HEK293 (cell line): ENCODE results near the gene CCKAR.

ENCODE experiments used
- CTCF ChIA-PET: fragments of 350-600 bp; formaldehyde crosslinking; extraction: SDS; loops from one replicate; lab custom pipeline; 2021; ENCODE audit warnings: antibody characterized with exemption; lab: Yijun Ruan, JAX
- POLR2A ChIA-PET: fragments of 300-600 bp; formaldehyde crosslinking; extraction: SDS; loops from one replicate; lab custom pipeline; 2020; ENCODE audit warnings: antibody characterized with exemption, inconsistent platforms; lab: Yijun Ruan, JAX
- H3K27ac ChIP-seq: fragments of 200-500 bp; sonication (Bioruptor generic); 2 replicates; pipeline ENCODE4 v1.5.1; 2014; ENCODE audit warnings: low read depth, low read length, control low read depth, inconsistent platforms; ENCODE audit errors: extremely low read depth
- H3K36me3 ChIP-seq, 2 experiments: fragments of 200-500 bp in 1 of 2; sonication (Bioruptor generic) in 1 of 2; 1 replicate in 1 of 2; 2 replicates in 1 of 2; pipeline ENCODE4 v1.5.1; 2014 to 2017; ENCODE audit warnings: inconsistent platforms in 2 of 2, low read length in 2 of 2; ENCODE audit not compliant: control insufficient read depth in 2 of 2, insufficient read depth in 1 of 2
- H3K4me1 ChIP-seq: fragments of 200-500 bp; sonication (Bioruptor generic); 2 replicates; pipeline ENCODE4 v1.5.1; 2014; ENCODE audit warnings: mild to moderate bottlenecking, low read length, inconsistent platforms; ENCODE audit not compliant: control insufficient read depth, insufficient read depth
- H3K4me3 ChIP-seq: 2 replicates; pipeline ENCODE4 v1.5.1; 2011; ENCODE audit warnings: low read depth, mild to moderate bottlenecking, control low read depth, low read length, moderate library complexity
- H3K9me3 ChIP-seq: fragments of 200-500 bp; sonication (Bioruptor generic); 2 replicates; pipeline ENCODE4 v1.5.1; 2014; ENCODE audit warnings: low read depth, low read length, inconsistent platforms; ENCODE audit not compliant: control insufficient read depth, insufficient read depth
- GLI4 ChIP-seq: fragments of 450-650 bp; formaldehyde crosslinking; IDR thresholded peaks from 2 replicates; pipeline ENCODE4 v1.5.1; 2016; ENCODE audit warnings: missing biosample characterization, missing genetic modification characterization
- HOXA7 ChIP-seq: sonication (generic); formaldehyde crosslinking; IDR thresholded peaks from 2 replicates; pipeline ENCODE4 v1.8.1; 2022; ENCODE audit warnings: missing genetic modification reagents, borderline replicate concordance
- HOXD13 ChIP-seq: sonication (generic); formaldehyde crosslinking; IDR thresholded peaks from 2 replicates; pipeline ENCODE4 v1.8.0; 2022; ENCODE audit warnings: missing genetic modification reagents, borderline replicate concordance
- IKZF3 ChIP-seq: fragments of 450-650 bp; IDR thresholded peaks from 2 replicates; pipeline ENCODE4 v1.5.0; 2018; ENCODE audit warnings: missing biosample characterization, mild to moderate bottlenecking, missing genetic modification characterization, moderate library complexity
- REPIN1 ChIP-seq: fragments of 450-650 bp; formaldehyde crosslinking; IDR thresholded peaks from 2 replicates; pipeline ENCODE4 v1.5.1; 2017; ENCODE audit warnings: missing biosample characterization, missing genetic modification characterization, low read depth
- SP7 ChIP-seq: fragments of 450-650 bp; formaldehyde crosslinking; IDR thresholded peaks from 2 replicates; pipeline ENCODE4 v1.5.1; 2016; ENCODE audit warnings: missing biosample characterization, missing genetic modification characterization
- TCF7L2 ChIP-seq: IDR thresholded peaks from 2 replicates; pipeline ENCODE4 v1.6.1; 2011; ENCODE audit warnings: low read depth, mild to moderate bottlenecking, inconsistent platforms, low read length, moderate library complexity, borderline replicate concordance
- YY2 ChIP-seq: fragments of 450-650 bp; formaldehyde crosslinking; IDR thresholded peaks from 2 replicates; pipeline ENCODE4 v1.5.1; 2016; ENCODE audit warnings: missing biosample characterization, missing genetic modification characterization
- ZBTB1 ChIP-seq: fragments of 450-650 bp; formaldehyde crosslinking; IDR thresholded peaks from 2 replicates; pipeline ENCODE4 v1.5.1; 2016; ENCODE audit warnings: missing biosample characterization, missing genetic modification characterization
- ZBTB17 ChIP-seq: fragments of 450-650 bp; formaldehyde crosslinking; IDR thresholded peaks from 2 replicates; pipeline ENCODE4 v1.5.1; 2016; ENCODE audit warnings: missing biosample characterization, missing genetic modification characterization
- ZFP41 ChIP-seq: fragments of 450-650 bp; formaldehyde crosslinking; IDR thresholded peaks from 2 replicates; pipeline ENCODE4 v1.5.1; 2016; ENCODE audit warnings: missing biosample characterization, missing genetic modification characterization, borderline replicate concordance
- ZNF133 ChIP-seq: fragments of 450-650 bp; formaldehyde crosslinking; IDR thresholded peaks from 2 replicates; pipeline ENCODE4 v1.5.1; 2016; ENCODE audit warnings: missing biosample characterization, missing genetic modification characterization
- ZNF157 ChIP-seq: fragments of 450-650 bp; formaldehyde crosslinking; IDR thresholded peaks from 2 replicates; pipeline ENCODE4 v1.5.1; 2016; ENCODE audit warnings: missing biosample characterization, missing genetic modification characterization
- ZNF2 ChIP-seq: fragments of 450-650 bp; formaldehyde crosslinking; IDR thresholded peaks from 2 replicates; pipeline ENCODE4 v1.5.1; 2016; ENCODE audit warnings: missing biosample characterization, missing genetic modification characterization
- ZNF214 ChIP-seq: fragments of 450-650 bp; formaldehyde crosslinking; IDR thresholded peaks from 2 replicates; pipeline ENCODE4 v1.5.1; 2017; ENCODE audit warnings: missing biosample characterization, mild to moderate bottlenecking, missing genetic modification characterization, borderline replicate concordance
- ZNF221 ChIP-seq: fragments of 450-650 bp; formaldehyde crosslinking; IDR thresholded peaks from 2 replicates; pipeline ENCODE4 v1.5.1; 2017; ENCODE audit warnings: missing biosample characterization, missing genetic modification characterization, borderline replicate concordance
- ZNF335 ChIP-seq: fragments of 450-650 bp; formaldehyde crosslinking; conservative IDR thresholded peaks from 2 replicates; pipeline ENCODE4 v1.5.1; 2016; ENCODE audit warnings: missing biosample characterization, missing genetic modification characterization
- ZNF426 ChIP-seq: fragments of 450-650 bp; formaldehyde crosslinking; IDR thresholded peaks from 2 replicates; pipeline ENCODE4 v1.5.1; 2017; ENCODE audit warnings: missing biosample characterization, missing genetic modification characterization, mild to moderate bottlenecking, inconsistent platforms, moderate library complexity
- ZNF544 ChIP-seq: fragments of 450-650 bp; formaldehyde crosslinking; IDR thresholded peaks from 2 replicates; pipeline ENCODE4 v1.5.0; 2017; ENCODE audit warnings: missing biosample characterization, missing genetic modification characterization
- ZNF561 ChIP-seq: fragments of 450-650 bp; IDR thresholded peaks from 2 replicates; pipeline ENCODE4 v1.5.1; 2018; ENCODE audit warnings: missing biosample characterization, missing genetic modification characterization, borderline replicate concordance
- ZNF596 ChIP-seq: fragments of 450-650 bp; IDR thresholded peaks from 2 replicates; pipeline ENCODE4 v1.5.0; 2018; ENCODE audit warnings: missing biosample characterization, mild to moderate bottlenecking, missing genetic modification characterization, moderate library complexity
- ZNF654 ChIP-seq: fragments of 450-650 bp; formaldehyde crosslinking; IDR thresholded peaks from 2 replicates; pipeline ENCODE4 v1.5.1; 2016; ENCODE audit warnings: low read depth, missing biosample characterization, missing genetic modification characterization
- ZSCAN23 ChIP-seq: fragments of 450-650 bp; formaldehyde crosslinking; IDR thresholded peaks from 2 replicates; pipeline ENCODE4 v1.5.1; 2016; ENCODE audit warnings: missing biosample characterization, missing genetic modification characterization
- TF ChIP-seq, protein P1 (sequence below): fragments of 450-650 bp; formaldehyde crosslinking; IDR thresholded peaks from 2 replicates; pipeline ENCODE4 v1.5.1; 2016; ENCODE audit warnings: missing biosample characterization, missing genetic modification characterization
- TF ChIP-seq, protein P2 (sequence below): fragments of 450-650 bp; IDR thresholded peaks from 2 replicates; pipeline ENCODE4 v1.5.1; 2018; ENCODE audit warnings: missing biosample characterization, mild to moderate bottlenecking, missing genetic modification characterization
- TF ChIP-seq, protein P3 (sequence below): fragments of 450-650 bp; formaldehyde crosslinking; IDR thresholded peaks from 2 replicates; pipeline ENCODE4 v1.5.1; 2016; ENCODE audit warnings: missing biosample characterization, missing genetic modification characterization

CCKAR gene

DNA sequence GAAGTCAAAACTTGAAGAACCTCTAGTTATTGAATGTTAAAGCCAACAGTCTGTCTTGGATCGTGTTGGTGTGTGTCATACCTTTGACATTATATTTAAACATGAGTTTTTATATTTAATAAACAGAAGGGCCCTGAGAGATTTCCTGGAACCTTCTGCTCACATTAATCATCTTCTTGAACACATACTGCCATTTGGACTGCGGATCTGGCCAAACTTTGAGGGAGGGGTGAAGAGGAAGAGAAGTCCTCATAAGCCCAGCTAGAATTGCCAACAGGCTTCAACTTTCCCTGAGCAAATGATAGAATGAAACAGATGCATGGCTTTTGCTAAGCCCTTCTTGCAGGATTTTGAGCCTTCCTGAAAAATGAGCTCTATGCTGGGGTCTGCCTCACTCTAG, 27.4 kb downstream of the CCKAR start:
- no peak for TF ChIP-seq ZNF214 (tag by site-specific recombination)
- TF ChIP-seq GLI4 (tag by site-specific recombination) = no peak
- TF ChIP-seq ZNF221 (tag by site-specific recombination) = no peak
- no peak for TF ChIP-seq ZSCAN23 (tag by site-specific recombination)
- Histone ChIP-seq H3K9me3 (no peaks in the 10 kb centered on the region), H3K4me1 (no peaks in the 10 kb centered on the region), H3K4me3 (no peak overlapping the region), H3K27ac (no peak overlapping the region), H3K36me3 (no peaks in the 10 kb centered on the region)
- CTCF ChIA-PET = interaction anchor here (0.7 kb wide), 1 partner anchor 305 kb away, joined by 4 read pairs; no protein-coding TSS in a partner anchor
- POLR2A ChIA-PET = no interaction called here

DNA sequence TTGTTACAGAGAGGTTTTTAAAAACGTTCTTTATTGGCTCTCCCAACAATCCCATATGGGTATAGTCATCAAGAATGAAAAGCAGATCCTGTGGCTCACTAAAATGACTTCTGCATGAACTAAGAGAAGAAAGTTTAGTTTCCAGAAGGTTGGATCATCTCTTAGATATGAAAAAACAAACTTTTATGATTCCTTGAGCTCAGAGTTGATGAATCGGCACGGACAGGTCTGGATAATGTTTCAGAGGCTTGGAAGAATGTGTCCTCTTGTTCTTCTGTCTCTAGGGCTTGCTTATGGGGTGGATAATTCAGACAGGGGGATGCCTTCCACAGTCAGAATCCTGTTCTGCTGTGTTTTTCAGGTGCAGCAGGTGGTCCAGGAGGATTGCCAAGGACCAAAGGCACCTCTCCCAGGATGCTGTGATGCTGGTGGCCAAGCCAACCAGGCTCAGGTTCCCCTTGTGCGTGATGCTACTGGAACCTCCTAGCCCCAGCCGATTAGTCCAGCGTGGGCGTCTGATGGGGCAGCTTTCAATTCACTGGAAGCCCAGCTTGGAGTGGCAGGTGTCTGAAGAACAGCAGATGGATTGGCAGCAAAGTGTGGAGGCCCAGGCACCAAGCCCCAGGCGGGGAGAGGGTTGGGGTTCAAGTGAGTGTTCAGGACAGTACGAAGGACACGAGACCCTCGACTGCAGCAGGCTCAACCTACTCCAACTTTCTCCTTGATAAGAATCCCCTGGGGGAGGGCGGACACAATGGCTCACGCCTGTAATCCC, 30.3 kb downstream of the CCKAR start:
- no peak overlapping the region for H3K27ac ChIP-seq
- ChIA-PET POLR2A (no interaction called here), CTCF (interaction anchor here (0.6 to 2.4 kb wide), 7 partner anchors 14 to 392 kb away, joined by 3 to 15 read pairs (median 3); no protein-coding TSS in a partner anchor)
- no peaks in the 10 kb centered on the region for H3K9me3 ChIP-seq
- no peaks in the 10 kb centered on the region for H3K36me3 ChIP-seq
- H3K4me1 ChIP-seq = no peaks in the 10 kb centered on the region
- no peak for TF ChIP-seq ZNF157 (tag by site-specific recombination)
- no peak for TF ChIP-seq ZNF335 (tag by site-specific recombination)
- TF ChIP-seq ZBTB17 (tag by site-specific recombination) = no peak
- H3K4me3 ChIP-seq = no peak overlapping the region

DNA sequence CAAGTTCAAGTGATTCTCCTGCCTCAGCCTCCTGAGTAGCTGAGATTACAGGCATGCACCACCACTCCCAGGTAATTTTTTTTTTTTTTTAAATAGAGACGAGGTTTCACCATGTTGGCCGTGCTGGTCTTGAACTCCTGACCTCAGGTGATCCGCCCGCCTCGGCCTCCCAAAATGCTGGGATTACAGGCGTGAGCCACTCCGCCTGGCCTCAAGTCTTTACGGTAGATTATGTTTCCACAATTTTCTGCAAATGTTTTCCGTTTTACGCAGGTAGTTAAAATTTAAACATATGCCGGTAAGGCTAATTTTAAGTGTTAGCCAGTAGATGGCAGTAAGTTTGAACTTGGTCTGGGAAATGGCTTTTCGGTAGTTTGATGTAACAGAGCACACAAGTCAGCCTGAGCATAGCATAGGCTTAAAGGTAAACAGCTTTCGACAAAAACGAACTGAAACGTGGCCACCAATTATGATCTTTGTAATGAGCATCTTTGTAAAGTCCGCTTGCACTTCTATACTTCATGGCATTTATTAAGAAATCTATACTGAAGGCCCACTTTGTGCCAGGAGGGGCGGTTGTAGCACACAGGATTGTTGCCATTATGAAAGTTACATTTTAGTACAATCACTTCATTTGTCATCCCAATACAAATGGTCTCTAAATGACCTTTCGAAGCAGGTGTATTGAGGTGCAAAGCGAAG, 31.1 kb downstream of the CCKAR start:
- ChIA-PET POLR2A (no interaction called here), CTCF (interaction anchor here (0.6 to 2.4 kb wide), 11 partner anchors 14 to 476 kb away, joined by 3 to 15 read pairs (median 3); no protein-coding TSS in a partner anchor)
- H3K4me3 ChIP-seq = no peak overlapping the region
- TF ChIP-seq ZNF133 (tag by site-specific recombination) = no peak
- TF ChIP-seq REPIN1 = no peak
- TF ChIP-seq ZFP41 (tag by site-specific recombination) = no peak
- TF ChIP-seq, protein P1, sequence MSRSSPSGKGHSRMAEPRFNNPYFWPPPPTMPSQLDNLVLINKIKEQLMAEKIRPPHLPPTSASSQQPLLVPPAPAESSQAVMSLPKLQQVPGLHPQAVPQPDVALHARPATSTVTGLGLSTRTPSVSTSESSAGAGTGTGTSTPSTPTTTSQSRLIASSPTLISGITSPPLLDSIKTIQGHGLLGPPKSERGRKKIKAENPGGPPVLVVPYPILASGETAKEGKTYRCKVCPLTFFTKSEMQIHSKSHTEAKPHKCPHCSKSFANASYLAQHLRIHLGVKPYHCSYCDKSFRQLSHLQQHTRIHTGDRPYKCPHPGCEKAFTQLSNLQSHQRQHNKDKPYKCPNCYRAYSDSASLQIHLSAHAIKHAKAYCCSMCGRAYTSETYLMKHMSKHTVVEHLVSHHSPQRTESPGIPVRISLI (tag by site-specific recombination) = peak; percentile 78; the same call in 1 of the 2 replicates
- TF ChIP-seq ZNF544 (tag by site-specific recombination) = no peak
- peak; percentile 73 for TF ChIP-seq ZNF654 (tag by site-specific recombination)
- TF ChIP-seq, protein P2, sequence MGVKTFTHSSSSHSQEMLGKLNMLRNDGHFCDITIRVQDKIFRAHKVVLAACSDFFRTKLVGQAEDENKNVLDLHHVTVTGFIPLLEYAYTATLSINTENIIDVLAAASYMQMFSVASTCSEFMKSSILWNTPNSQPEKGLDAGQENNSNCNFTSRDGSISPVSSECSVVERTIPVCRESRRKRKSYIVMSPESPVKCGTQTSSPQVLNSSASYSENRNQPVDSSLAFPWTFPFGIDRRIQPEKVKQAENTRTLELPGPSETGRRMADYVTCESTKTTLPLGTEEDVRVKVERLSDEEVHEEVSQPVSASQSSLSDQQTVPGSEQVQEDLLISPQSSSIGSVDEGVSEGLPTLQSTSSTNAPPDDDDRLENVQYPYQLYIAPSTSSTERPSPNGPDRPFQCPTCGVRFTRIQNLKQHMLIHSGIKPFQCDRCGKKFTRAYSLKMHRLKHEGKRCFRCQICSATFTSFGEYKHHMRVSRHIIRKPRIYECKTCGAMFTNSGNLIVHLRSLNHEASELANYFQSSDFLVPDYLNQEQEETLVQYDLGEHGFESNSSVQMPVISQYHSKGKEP (tag by site-specific recombination) = no peak
- TF ChIP-seq, protein P3, sequence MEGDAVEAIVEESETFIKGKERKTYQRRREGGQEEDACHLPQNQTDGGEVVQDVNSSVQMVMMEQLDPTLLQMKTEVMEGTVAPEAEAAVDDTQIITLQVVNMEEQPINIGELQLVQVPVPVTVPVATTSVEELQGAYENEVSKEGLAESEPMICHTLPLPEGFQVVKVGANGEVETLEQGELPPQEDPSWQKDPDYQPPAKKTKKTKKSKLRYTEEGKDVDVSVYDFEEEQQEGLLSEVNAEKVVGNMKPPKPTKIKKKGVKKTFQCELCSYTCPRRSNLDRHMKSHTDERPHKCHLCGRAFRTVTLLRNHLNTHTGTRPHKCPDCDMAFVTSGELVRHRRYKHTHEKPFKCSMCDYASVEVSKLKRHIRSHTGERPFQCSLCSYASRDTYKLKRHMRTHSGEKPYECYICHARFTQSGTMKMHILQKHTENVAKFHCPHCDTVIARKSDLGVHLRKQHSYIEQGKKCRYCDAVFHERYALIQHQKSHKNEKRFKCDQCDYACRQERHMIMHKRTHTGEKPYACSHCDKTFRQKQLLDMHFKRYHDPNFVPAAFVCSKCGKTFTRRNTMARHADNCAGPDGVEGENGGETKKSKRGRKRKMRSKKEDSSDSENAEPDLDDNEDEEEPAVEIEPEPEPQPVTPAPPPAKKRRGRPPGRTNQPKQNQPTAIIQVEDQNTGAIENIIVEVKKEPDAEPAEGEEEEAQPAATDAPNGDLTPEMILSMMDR = peak; percentile 61
- TF ChIP-seq ZNF561 (tag by site-specific recombination) = 0 out of 2 replicates have a peak, but pooled peaks have one; percentile 30
- TF ChIP-seq HOXA7 (CRISPR knock-in tag) = no peak
- TF ChIP-seq IKZF3 = no peak
- no peak for TF ChIP-seq SP7 (tag by site-specific recombination)
- no peak for TF ChIP-seq YY2 (tag by site-specific recombination)
- TF ChIP-seq ZNF426 (tag by site-specific recombination) = no peak
- no peak for TF ChIP-seq ZNF157 (tag by site-specific recombination)
- peak; percentile 55; the same call in 1 of the 2 replicates for TF ChIP-seq ZNF2
- no peak for TF ChIP-seq ZNF596 (tag by site-specific recombination)
- TF ChIP-seq TCF7L2 = no peak
- no peak for TF ChIP-seq ZBTB1
- TF ChIP-seq HOXD13 (CRISPR knock-in tag) = no peak

More for the DNA sequence above, 31.1 kb downstream of the CCKAR start:
- Histone ChIP-seq H3K36me3 (no peaks in the 10 kb centered on the region), H3K9me3 (no peaks in the 10 kb centered on the region), H3K4me1 (no peaks in the 10 kb centered on the region), H3K27ac (no peak overlapping the region)
